NB4 (cell line): ENCODE results near the gene BAHCC1.

Source experiments
- POLR2A ChIP-seq: IDR thresholded peaks from 2 replicates; pipeline ENCODE4 v1.6.1; 2011; ENCODE audit warnings: mild to moderate bottlenecking; ENCODE audit not compliant: insufficient read length; ENCODE audit errors: extremely low read depth
- TF ChIP-seq, protein P1 (sequence below): IDR thresholded peaks from one replicate; pipeline ENCODE4 v1.5.1; 2012; ENCODE audit warnings: low read depth, low read length

DNA sequence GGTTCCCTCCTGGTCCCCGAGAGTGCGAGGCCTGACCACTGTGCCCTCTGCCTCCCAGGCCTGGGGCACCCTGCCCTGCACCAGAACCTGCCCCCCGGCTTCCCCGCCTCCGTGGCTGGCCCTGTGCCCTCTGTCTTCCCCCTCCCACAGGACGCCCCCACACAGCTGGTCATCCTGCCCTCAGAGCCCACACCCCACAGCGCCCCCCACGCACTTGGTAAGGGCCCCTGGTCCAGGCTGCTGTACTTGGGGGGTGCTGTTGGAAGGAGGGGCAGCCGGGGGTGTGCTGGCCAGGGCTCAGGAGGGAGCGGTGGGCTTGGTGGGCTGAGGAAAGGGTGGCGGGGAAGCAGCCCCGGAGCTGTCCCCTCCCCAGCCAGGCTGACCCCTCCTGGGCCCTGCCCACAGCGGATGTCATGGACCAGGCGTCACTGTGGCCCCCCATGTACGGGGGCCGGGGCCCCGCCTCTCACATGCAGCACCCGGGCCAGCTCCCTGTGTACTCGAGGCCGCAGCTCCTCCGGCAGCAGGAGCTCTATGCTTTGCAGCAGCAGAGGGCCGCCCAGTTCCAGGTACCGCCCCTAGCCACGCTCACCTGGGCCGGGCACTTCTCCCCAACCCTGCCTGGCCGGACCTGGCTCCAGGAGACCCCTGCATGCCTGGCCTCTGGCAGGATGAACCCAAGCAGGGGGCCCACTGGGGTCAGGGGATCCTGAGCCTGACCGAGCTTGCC is 49.5 kb downstream of the BAHCC1 start:
- TF ChIP-seq, protein P1, sequence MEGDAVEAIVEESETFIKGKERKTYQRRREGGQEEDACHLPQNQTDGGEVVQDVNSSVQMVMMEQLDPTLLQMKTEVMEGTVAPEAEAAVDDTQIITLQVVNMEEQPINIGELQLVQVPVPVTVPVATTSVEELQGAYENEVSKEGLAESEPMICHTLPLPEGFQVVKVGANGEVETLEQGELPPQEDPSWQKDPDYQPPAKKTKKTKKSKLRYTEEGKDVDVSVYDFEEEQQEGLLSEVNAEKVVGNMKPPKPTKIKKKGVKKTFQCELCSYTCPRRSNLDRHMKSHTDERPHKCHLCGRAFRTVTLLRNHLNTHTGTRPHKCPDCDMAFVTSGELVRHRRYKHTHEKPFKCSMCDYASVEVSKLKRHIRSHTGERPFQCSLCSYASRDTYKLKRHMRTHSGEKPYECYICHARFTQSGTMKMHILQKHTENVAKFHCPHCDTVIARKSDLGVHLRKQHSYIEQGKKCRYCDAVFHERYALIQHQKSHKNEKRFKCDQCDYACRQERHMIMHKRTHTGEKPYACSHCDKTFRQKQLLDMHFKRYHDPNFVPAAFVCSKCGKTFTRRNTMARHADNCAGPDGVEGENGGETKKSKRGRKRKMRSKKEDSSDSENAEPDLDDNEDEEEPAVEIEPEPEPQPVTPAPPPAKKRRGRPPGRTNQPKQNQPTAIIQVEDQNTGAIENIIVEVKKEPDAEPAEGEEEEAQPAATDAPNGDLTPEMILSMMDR = no peak
- no peak for TF ChIP-seq POLR2A
